GM19438 (cell line): Measurements from ENCODE around the gene KRTAP6-3.

ENCODE experiments used
- ATAC-seq: cut with Tn5 transposase; IDR thresholded peaks from one replicate; pipeline ENCODE4 v1.9.1; 2021; ENCODE audit warnings: low read depth; ENCODE audit not compliant: unreplicated experiment

The KRTAP6-3 gene

DNA sequence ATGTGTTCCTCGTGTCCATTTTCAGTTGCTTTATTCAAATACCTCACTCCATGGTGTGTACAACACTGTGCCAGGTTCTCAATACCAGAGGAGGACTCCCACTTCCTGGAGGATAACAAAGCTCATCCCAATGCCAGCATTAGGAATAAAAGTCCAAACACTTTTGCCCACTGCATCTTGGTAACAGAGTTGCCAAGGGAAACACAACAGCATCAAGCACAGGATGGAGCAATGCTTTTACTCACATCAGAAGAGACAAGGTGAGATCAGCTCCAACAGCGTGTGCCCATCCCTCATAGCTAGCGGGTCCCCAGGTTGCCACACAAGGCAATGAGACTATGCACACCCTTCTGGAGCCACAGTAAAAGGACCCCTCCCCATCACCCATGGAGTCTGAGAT, 31.1 kb downstream of the KRTAP6-3 start:
- no peak for ATAC-seq

DNA sequence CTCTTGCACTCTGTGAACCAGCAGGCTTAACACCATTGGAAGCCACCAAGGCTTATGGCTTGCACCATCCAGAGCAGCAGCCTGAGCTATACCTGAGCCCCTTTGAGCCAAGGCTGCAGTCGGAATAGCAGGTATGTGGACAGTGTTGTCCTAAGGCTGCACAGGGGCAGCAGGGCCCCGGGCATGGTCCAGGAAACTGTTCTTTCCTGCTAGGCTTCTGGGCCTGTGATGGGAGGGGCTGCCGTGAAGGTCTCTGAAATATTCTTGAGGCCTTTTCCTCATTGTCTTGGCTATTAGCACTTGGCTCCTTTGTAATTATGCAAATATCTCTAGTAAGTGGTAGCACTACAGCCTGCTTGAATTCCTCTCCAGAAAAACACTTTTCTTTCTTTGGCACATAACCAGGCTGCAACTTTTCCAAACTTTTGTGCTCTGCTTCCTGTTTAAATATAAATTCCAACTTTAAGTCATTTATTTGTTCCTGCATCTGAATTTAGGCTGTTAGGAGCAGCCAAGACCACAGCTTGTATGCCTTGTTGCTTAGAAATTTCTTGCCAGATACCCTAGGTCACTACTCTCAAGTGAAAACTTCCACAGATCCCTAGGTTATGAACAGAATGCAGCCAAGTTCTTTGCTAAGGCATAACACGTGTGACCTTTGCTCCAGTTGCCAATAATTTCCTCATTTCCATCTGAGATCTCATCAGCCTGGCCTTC, 33.4 kb downstream of the KRTAP6-3 start:
- ATAC-seq, result no peak

DNA sequence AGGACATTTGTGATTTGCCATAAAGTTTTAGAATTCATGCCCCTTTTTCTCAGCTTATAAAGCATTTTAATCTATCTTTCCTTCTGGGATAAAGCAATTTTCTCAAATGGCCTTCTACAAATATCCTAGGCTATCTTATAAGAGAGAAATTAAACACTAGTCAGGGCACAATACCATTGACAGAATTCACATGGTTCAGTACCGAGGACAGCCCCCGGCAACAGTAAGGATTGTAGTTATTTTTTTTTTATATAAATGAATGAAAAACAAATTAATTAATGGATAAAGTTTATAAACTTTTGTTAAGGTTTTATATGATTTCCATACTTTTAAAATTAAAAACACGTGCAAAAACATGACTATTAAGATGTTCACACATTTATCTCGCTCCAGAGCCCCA, 35.9 kb downstream of the KRTAP6-3 start:
- no peak for ATAC-seq

DNA sequence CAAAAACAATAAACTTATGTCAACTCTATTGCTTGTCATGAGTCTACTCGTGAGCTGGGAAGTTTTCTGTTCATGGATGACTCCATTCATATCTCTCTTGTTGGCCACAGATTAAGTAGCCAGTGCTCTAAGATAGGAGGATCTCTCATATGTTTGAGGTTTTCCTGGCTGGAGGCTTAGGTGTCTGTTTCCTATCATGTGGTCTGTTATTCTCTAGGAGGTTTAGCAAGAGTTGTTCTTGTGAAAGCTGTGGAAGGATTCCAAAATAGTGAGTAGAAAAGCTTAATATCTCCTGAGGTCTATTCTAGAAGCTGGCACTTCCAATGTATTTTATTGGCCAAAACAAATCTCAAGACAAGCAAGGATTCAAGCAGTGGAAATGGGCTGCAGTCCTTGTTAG, 37.0 kb downstream of the KRTAP6-3 start:
- ATAC-seq, result no peak

DNA sequence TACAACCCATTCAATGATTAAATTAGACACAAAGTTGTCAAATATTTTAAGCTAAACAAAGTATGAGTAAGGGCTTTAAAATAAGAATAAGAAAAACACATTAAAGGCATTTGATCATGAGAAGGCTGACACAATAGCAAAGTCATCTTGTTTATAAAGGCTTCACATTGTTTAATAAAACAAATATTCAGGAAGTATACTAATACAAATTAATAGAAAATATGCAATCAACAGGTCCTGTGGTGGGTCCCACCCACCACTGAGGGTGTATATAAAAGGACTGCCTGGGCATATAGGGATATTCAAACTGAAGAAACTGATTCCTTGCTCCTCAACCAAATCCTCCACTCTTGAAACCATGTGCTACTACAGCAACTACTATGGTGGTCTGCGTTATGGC, 42.7 kb downstream of the KRTAP6-3 start, which contains the start of gene KRTAP20-2:
KRTAP20-2 (plus strand) TSS at position 301 of the 400 bp plus-strand sequence; CDS start at position 359, 58 bp downstream.
- no peak for ATAC-seq

DNA sequence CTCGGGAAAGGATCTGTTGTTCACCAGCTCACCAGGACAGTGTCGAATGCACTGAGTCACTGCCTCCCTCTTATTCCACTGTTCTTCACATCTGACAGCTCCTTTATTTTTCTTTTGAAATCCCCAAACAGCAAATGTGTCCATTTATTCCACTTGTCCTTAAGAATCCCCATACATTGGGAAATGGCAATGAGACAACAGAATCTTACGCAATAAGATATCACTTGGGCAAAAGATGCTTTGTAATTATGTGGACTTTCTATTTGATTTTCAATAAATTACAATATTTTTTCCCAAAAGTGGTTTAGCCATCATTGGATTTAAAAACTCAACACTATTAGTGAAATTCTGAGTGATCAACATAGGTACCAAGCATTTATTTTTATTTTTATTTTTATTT, 46.4 kb downstream of the KRTAP6-3 start:
- no peak for ATAC-seq

DNA sequence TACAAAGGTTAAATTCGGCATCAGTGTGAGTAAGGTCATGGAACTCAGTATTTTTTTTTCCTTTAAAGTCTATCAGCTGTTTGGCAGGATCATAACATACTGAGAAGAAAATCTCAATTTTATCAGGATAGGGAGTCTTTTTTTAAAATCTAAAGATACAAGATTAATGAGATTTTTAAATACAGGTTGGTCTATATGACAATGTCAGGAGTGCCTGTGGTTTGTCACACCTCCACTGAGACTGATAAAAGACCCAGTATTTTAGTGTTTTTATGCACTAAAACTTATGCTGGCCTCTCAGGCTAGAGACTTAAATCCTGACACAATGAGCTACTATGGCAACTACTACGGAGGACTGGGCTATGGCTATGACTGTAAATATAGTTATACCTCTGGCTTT, 50.3 kb downstream of the KRTAP6-3 start, which contains the start of gene KRTAP20-3:
KRTAP20-3 (plus strand) TSS at position 301 of the 400 bp plus-strand sequence.
- no peak for ATAC-seq
